H1 (cell line): Measurements from ENCODE around the gene PRTN3. TPM values are rescaled to one million over a fixed set of nuclear protein-coding genes. Genes with fewer than 3 reads are reported as not detected.
A peak's percentile ranks its signal among the peaks of the same experiment; 100 is the strongest.

Experiments used
- BCL11A ChIP-seq, 2 experiments: IDR thresholded peaks; one replicate each; pipeline ENCODE4 v1.6.1; 2011; ENCODE audit warnings: low read depth in 2 of 2, low read length in 2 of 2, mild to moderate bottlenecking in 2 of 2
- BRCA1 ChIP-seq: IDR thresholded peaks from 2 replicates; pipeline ENCODE4 v1.6.1; 2012; ENCODE audit warnings: low read depth, low read length, improper control_type of control experiment
- CHD7 ChIP-seq: fragments of 300-600 bp; sonication (generic); IDR thresholded peaks from 2 replicates; pipeline ENCODE4 v1.7.1; 2012; ENCODE audit warnings: low read length, moderate library complexity, mild to moderate bottlenecking, inconsistent platforms; ENCODE audit not compliant: insufficient replicate concordance
- EZH2 ChIP-seq: fragments of 200-600 bp; sonication (generic); IDR thresholded peaks from 2 replicates; pipeline ENCODE4 v1.7.1; 2012; ENCODE audit warnings: low read depth, mild to moderate bottlenecking, moderate library complexity, low read length, inconsistent platforms; ENCODE audit not compliant: severe bottlenecking
- JUN ChIP-seq: IDR thresholded peaks from 2 replicates; pipeline ENCODE4 v1.6.1; 2011; ENCODE audit warnings: low read depth, mild to moderate bottlenecking, improper control_type of control experiment, low read length
- SP2 ChIP-seq: IDR thresholded peaks from 2 replicates; pipeline ENCODE4 v1.6.1; 2012; ENCODE audit warnings: mild to moderate bottlenecking, low read length, inconsistent platforms
- TCF12 ChIP-seq: IDR thresholded peaks from 2 replicates; pipeline ENCODE4 v1.6.1; 2011; ENCODE audit warnings: low read depth, mild to moderate bottlenecking, low read length
- polyA plus RNA-seq, 7 experiments: library from polyadenylated mRNA; depleted of rRNA in 3 of 7; stranded (reverse) in 5 of 7; unstranded in 2 of 7; fragments of >200 nt in 5 of 7; fragments of 200-250 nt in 2 of 7; gene quantifications; 1 replicate in 5 of 7; 2 replicates in 1 of 7; 4 replicates in 1 of 7; pipeline versions ENCODE4 v1.2.1 to v1.2.3, GENCODE V29; 2011 to 2013; ENCODE audit warnings: missing spikeins in 2 of 7, mixed read lengths in 2 of 7
- total RNA-seq: library from RNA; stranded (reverse); fragmentation: NEBNext Ultra II Directional; extraction: Animal tissue kit (Norgen Biotek cat#: 25700); gene quantifications from 2 replicates; pipeline ENCODE4 v1.2.1, GENCODE V29; 2021

The PRTN3 gene
- total and polyA plus RNA-seq, 2 of the 8 experiments (the other 6 are each of a cell fraction or from before 2014, with no cell fraction given) = 0.39 to 2.1 TPM

GRCh38 chr19:843180-843835 lies 2.5 kb downstream of the PRTN3 start (continued):
- no peak for TF ChIP-seq CHD7
- no peak for TF ChIP-seq JUN
- TF ChIP-seq SP2 = no peak
- no peak for TF ChIP-seq BCL11A (IDR thresholded peaks at IDR 0.05; ENCODE audit: low read depth in 2 of 2, low read length in 2 of 2)
- peak; percentile 46 for TF ChIP-seq EZH2
- no peak for TF ChIP-seq TCF12
- no peak for TF ChIP-seq BRCA1
